Neutrophil (primary cell): ENCODE measurements around the gene TARBP1.
"Not testable (repeated sequence)": the region's sequence is repeated elsewhere in the genome, so short reads cannot be mapped to it uniquely, and the experiment has no call there.

Experiments used
- H3K27ac ChIP-seq: fragments of 200-600 bp; sonication (generic); 2 replicates; pipeline ENCODE4 v1.5.1; 2016; ENCODE audit warnings: mild to moderate bottlenecking, moderate library complexity
- H3K27me3 ChIP-seq: fragments of 200-600 bp; sonication (generic); 2 replicates; pipeline ENCODE4 v1.6.0; 2016; ENCODE audit warnings: mild to moderate bottlenecking
- H3K36me3 ChIP-seq: fragments of 200-600 bp; sonication (generic); 2 replicates; pipeline ENCODE4 v1.5.1; 2017
- H3K4me1 ChIP-seq, 2 experiments: fragments of 200-600 bp in 1 of 2; sonication (generic) in 1 of 2; 1 replicate in 1 of 2; 2 replicates in 1 of 2; pipeline versions ENCODE4 v1.5.1 to v1.6.1; 2013 to 2016; ENCODE audit warnings: low read depth in 1 of 2, low read length in 1 of 2, mild to moderate bottlenecking in 1 of 2, moderate library complexity in 1 of 2; ENCODE audit not compliant: control insufficient read depth in 1 of 2, insufficient read depth in 1 of 2
- H3K4me3 ChIP-seq, 2 experiments: fragments of 200-600 bp in 1 of 2; sonication (generic) in 1 of 2; 1 replicate in 1 of 2; 2 replicates in 1 of 2; pipeline ENCODE4 v1.5.1; 2013 to 2016; ENCODE audit warnings: low read depth in 1 of 2, low read length in 1 of 2, mild to moderate bottlenecking in 1 of 2, moderate library complexity in 1 of 2
- H3K9me3 ChIP-seq: fragments of 200-600 bp; sonication (generic); 2 replicates; pipeline ENCODE4 v1.5.1; 2016
- TF ChIP-seq, protein P1 (sequence below): fragments of 200-600 bp; sonication (generic); IDR thresholded peaks from 2 replicates; pipeline ENCODE4 v1.5.1; 2016; ENCODE audit warnings: antibody characterized with exemption

The TARBP1 gene

GRCh38 chr1:234395297-234395696 lies 83.7 kb downstream of the TARBP1 start:
- Histone ChIP-seq H3K4me1 (peaks cover 14 to 15% of the 10 kb centered on the region in 2 experiments), H3K27me3 (no peaks in the 10 kb centered on the region), H3K36me3 (no peaks in the 10 kb centered on the region), H3K27ac (no peak overlapping the region), H3K9me3 (no peaks in the 10 kb centered on the region), H3K4me3 (no peak overlapping the region)
- TF ChIP-seq, protein P1, sequence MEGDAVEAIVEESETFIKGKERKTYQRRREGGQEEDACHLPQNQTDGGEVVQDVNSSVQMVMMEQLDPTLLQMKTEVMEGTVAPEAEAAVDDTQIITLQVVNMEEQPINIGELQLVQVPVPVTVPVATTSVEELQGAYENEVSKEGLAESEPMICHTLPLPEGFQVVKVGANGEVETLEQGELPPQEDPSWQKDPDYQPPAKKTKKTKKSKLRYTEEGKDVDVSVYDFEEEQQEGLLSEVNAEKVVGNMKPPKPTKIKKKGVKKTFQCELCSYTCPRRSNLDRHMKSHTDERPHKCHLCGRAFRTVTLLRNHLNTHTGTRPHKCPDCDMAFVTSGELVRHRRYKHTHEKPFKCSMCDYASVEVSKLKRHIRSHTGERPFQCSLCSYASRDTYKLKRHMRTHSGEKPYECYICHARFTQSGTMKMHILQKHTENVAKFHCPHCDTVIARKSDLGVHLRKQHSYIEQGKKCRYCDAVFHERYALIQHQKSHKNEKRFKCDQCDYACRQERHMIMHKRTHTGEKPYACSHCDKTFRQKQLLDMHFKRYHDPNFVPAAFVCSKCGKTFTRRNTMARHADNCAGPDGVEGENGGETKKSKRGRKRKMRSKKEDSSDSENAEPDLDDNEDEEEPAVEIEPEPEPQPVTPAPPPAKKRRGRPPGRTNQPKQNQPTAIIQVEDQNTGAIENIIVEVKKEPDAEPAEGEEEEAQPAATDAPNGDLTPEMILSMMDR = no peak

DNA sequence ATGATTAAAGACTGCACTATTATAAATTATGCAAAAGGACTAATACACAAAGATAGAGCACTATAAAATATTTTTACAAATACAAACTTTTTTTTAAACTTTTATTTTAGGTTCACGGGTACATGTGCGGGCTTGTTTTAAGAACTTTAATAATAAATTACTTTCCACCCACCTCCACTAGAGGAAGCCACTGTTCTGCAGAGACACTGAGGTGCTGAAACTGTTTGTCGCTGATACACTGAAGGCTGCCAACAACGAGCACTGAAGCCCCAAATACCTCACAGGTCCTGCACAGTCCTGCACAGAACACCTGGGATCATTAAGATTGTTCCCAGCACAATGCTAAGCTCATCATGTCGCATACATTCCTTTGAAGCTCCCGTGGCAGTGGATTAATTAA lies 85.8 kb downstream of the TARBP1 start:
- TF ChIP-seq, protein P1 = no peak
- H3K9me3 ChIP-seq = no peaks in the 10 kb centered on the region
- H3K36me3 ChIP-seq = no peaks in the 10 kb centered on the region
- no peaks in the 10 kb centered on the region for H3K27me3 ChIP-seq
- no peak overlapping the region for H3K27ac ChIP-seq
- no peak overlapping the region for H3K4me3 ChIP-seq
- peaks cover 5% of the 10 kb centered on the region in 2 experiments for H3K4me1 ChIP-seq

DNA sequence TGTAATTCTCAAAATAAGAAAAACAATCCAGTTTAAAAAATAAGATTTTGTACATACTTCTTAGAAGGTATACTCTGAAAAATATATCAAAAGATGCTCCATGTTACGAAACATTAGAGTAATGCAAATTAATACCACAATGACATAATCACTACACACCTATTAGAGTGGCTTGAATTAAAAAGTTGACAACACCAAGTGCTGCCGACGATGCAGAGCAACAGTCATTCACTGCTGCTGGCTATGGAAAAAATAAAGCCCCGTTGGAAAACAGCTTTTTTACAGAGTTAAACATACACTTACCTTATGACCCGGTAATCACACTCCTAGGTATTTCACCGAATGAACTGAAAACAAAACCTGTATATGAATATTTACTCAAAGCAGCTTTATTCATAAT lies 90.9 kb downstream of the TARBP1 start:
- peaks cover 8% of the 10 kb centered on the region for H3K36me3 ChIP-seq
- no peak overlapping the region for H3K27ac ChIP-seq
- no peaks in the 10 kb centered on the region for H3K4me1 ChIP-seq
- TF ChIP-seq, protein P1 = no peak
- no peaks in the 10 kb centered on the region for H3K9me3 ChIP-seq
- H3K4me3 ChIP-seq = no peak overlapping the region
- no peaks in the 10 kb centered on the region for H3K27me3 ChIP-seq

- TF ChIP-seq, protein P1 = no peak
- Histone ChIP-seq H3K9me3 (no peaks in the 10 kb centered on the region), H3K4me3 (no peak overlapping the region), H3K36me3 (peaks cover 8% of the 10 kb centered on the region), H3K4me1 (no peaks in the 10 kb centered on the region), H3K27me3 (no peaks in the 10 kb centered on the region), H3K27ac (no peak overlapping the region)
Measured at GRCh38 chr1:234386122-234386521, 92.9 kb downstream of the TARBP1 start.

GRCh38 chr1:234381699-234382555 lies 97.1 kb downstream of the TARBP1 start:
- TF ChIP-seq, protein P1 = no peak
- no peaks in the 10 kb centered on the region for H3K9me3 ChIP-seq
- H3K4me3 ChIP-seq = no peak overlapping the region
- H3K27me3 ChIP-seq = no peaks in the 10 kb centered on the region
- H3K36me3 ChIP-seq = peaks cover 33% of the 10 kb centered on the region
- no peaks in the 10 kb centered on the region for H3K4me1 ChIP-seq
- no peak overlapping the region for H3K27ac ChIP-seq

DNA sequence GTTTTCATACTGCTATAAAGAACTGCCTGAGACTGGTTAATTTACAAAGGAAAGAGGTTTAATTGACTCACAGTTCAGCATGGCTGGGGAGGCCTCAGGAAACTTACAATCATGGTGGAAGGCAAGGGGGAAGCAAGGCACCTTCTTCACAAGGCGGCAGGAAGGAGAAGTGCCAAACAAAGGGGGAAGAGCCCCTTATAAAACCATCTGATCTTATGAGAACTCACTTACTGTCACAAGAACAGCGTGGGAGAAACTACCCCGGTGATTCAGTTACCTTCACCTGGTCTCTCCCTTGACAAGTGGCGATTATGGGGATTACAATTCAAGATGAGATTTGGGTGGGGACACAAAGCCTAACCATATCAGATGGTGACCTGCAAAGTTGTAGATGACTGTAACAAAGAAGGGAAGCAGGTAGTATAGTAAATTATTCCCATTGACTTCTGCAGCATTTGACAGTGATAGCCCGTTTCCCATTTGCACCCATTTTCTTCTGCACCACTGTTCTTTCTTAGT lies 99.3 kb downstream of the TARBP1 start:
- not testable (repeated sequence) for H3K9me3 ChIP-seq, H3K27me3 ChIP-seq, H3K4me1 ChIP-seq, H3K27ac ChIP-seq, H3K4me3 ChIP-seq
- H3K36me3 ChIP-seq = peaks cover 42% of the 10 kb centered on the region
